ENCODE measurements around the gene CACNA1B. TPM values are rescaled to one million over a fixed set of nuclear protein-coding genes. Genes with fewer than 3 reads are reported as not detected.

The CACNA1B gene
- total RNA-seq, 1 experiment from 2014 or later: 0.34 TPM

GRCh38 chr9:138099803-138100598 is 222.4 kb downstream of the CACNA1B start:
- ChIA-PET POLR2A (ENCODE audit: low non-redundant PET) (no interaction called here), CTCF (no interaction called here)
- TF ChIP-seq, protein P1, sequence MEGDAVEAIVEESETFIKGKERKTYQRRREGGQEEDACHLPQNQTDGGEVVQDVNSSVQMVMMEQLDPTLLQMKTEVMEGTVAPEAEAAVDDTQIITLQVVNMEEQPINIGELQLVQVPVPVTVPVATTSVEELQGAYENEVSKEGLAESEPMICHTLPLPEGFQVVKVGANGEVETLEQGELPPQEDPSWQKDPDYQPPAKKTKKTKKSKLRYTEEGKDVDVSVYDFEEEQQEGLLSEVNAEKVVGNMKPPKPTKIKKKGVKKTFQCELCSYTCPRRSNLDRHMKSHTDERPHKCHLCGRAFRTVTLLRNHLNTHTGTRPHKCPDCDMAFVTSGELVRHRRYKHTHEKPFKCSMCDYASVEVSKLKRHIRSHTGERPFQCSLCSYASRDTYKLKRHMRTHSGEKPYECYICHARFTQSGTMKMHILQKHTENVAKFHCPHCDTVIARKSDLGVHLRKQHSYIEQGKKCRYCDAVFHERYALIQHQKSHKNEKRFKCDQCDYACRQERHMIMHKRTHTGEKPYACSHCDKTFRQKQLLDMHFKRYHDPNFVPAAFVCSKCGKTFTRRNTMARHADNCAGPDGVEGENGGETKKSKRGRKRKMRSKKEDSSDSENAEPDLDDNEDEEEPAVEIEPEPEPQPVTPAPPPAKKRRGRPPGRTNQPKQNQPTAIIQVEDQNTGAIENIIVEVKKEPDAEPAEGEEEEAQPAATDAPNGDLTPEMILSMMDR (conservative IDR thresholded peaks at IDR 0.05; ENCODE audit: low read depth, low read length): no peak
- TF ChIP-seq EZH2 (IDR thresholded peaks at IDR 0.05; ENCODE audit: borderline replicate concordance, low read depth, low read length, poor library complexity, severe bottlenecking): no peak
- H3K9me3 ChIP-seq (ENCODE audit: low read depth, low read length, poor library complexity, severe bottlenecking): no peaks in the 10 kb centered on the region
- no peaks in the 10 kb centered on the region for H3K36me3 ChIP-seq (ENCODE audit: insufficient read depth, low read length, poor library complexity, severe bottlenecking)
- no peak overlapping the region for H3K4me3 ChIP-seq (ENCODE audit: low read depth, low read length, poor library complexity, severe bottlenecking)
- H3K27ac ChIP-seq (ENCODE audit: low read depth, low read length, poor library complexity, severe bottlenecking): no peak overlapping the region
- intact Hi-C loops (cut with micrococcal nuclease; ENCODE audit: unreplicated experiment): no loop called here
- no TSS peak for BruUV-seq (replicated peaks)
- H3K4me1 ChIP-seq (ENCODE audit: insufficient read depth, low read length, poor library complexity, severe bottlenecking): no peaks in the 10 kb centered on the region
- no peaks in the 10 kb centered on the region for H3K27me3 ChIP-seq (replicated peaks; ENCODE audit: insufficient read depth, low read depth, low read length, poor library complexity)
- DNase-seq (ENCODE audit: low spot score): no peak

DNA sequence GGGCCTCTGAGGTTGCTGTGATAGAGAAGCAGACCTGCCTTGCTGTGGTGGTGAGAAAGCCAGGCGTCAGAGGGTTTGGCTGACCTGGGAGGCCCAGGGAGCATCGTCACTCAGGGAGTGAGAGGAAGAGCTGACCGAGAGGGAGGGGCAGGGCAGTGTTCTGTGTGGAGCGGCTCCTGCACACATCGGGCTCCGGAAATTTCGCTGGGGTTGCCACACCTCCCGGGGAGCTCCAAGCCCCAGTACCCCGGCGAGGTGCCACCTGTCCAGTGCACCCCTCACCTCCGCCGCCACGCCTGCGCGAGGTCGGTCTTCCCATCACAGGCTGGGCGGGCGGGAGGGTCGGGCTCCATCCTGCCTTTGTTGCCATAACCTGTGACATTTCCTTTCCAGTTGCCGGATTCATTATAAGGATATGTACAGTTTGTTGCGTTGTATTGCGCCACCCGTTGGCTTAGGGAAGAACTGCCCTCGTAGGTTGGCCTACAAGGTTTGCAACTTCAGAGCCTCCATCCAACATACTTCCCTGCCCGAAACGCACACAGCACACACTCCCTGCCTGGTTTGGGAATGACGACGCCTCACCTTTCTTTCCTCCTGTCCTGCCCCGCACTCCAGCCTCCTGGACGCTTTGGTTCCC is 223.2 kb downstream of the CACNA1B start:
- Histone ChIP-seq H3K4me3 (ENCODE audit: low read depth, low read length, poor library complexity, severe bottlenecking) (no peak overlapping the region), H3K36me3 (ENCODE audit: insufficient read depth, low read length, poor library complexity, severe bottlenecking) (no peaks in the 10 kb centered on the region), H3K9me3 (ENCODE audit: low read depth, low read length, poor library complexity, severe bottlenecking) (no peaks in the 10 kb centered on the region), H3K27me3 (replicated peaks; ENCODE audit: insufficient read depth, low read depth, low read length, poor library complexity) (no peaks in the 10 kb centered on the region), H3K27ac (ENCODE audit: low read depth, low read length, poor library complexity, severe bottlenecking) (no peak overlapping the region), H3K4me1 (ENCODE audit: insufficient read depth, low read length, poor library complexity, severe bottlenecking) (no peaks in the 10 kb centered on the region)
- ChIA-PET POLR2A (ENCODE audit: low non-redundant PET) (no interaction called here), CTCF (no interaction called here)
- peak; percentile 43 for DNase-seq (ENCODE audit: low spot score)
- intact Hi-C loops (cut with micrococcal nuclease; ENCODE audit: unreplicated experiment): no loop called here
- BruUV-seq (replicated peaks): no TSS peak
- no peak for TF ChIP-seq EZH2 (IDR thresholded peaks at IDR 0.05; ENCODE audit: borderline replicate concordance, low read depth, low read length, poor library complexity, severe bottlenecking)
- TF ChIP-seq, protein P1 (conservative IDR thresholded peaks at IDR 0.05; ENCODE audit: low read depth, low read length): peak; percentile 55

GRCh38 chr9:138101444-138102234 is 224.1 kb downstream of the CACNA1B start:
- TF ChIP-seq, protein P1 (conservative IDR thresholded peaks at IDR 0.05; ENCODE audit: low read depth, low read length): no peak
- TF ChIP-seq EZH2 (IDR thresholded peaks at IDR 0.05; ENCODE audit: borderline replicate concordance, low read depth, low read length, poor library complexity, severe bottlenecking): no peak
- Histone ChIP-seq H3K9me3 (ENCODE audit: low read depth, low read length, poor library complexity, severe bottlenecking) (no peaks in the 10 kb centered on the region), H3K27ac (ENCODE audit: low read depth, low read length, poor library complexity, severe bottlenecking) (no peak overlapping the region), H3K4me1 (ENCODE audit: insufficient read depth, low read length, poor library complexity, severe bottlenecking) (no peaks in the 10 kb centered on the region), H3K27me3 (replicated peaks; ENCODE audit: insufficient read depth, low read depth, low read length, poor library complexity) (no peaks in the 10 kb centered on the region), H3K36me3 (ENCODE audit: insufficient read depth, low read length, poor library complexity, severe bottlenecking) (no peaks in the 10 kb centered on the region), H3K4me3 (ENCODE audit: low read depth, low read length, poor library complexity, severe bottlenecking) (no peak overlapping the region)
- no TSS peak for BruUV-seq (replicated peaks)
- POLR2A ChIA-PET (ENCODE audit: low non-redundant PET): interaction anchor here (0.5 kb wide), 1 partner anchor 19 kb away, joined by 4 read pairs; no protein-coding TSS in a partner anchor
- CTCF ChIA-PET: no interaction called here
- DNase-seq (ENCODE audit: low spot score): no peak
- intact Hi-C loops (cut with micrococcal nuclease; ENCODE audit: unreplicated experiment): no loop called here
